ENCODE results near the gene IP6K2. TPM values are rescaled to one million over a fixed set of nuclear protein-coding genes. Genes with fewer than 3 reads are reported as not detected.

IP6K2 gene
- total and polyA plus RNA-seq, 2 of the 13 experiments (the other 11 are each of a cell fraction or from before 2014, with no cell fraction given): 85.5 to 112 TPM

GRCh38 chr3:48716982-48717746 is at the start of gene IP6K2 (continued):
- TF ChIP-seq ZNF800 (CRISPR knock-in tag; IDR thresholded peaks at IDR 0.05) (no peak), SIN3A (IDR thresholded peaks at IDR 0.05; ENCODE audit: borderline replicate concordance, low read depth, low read length) (peak; percentile 87; the same call in 1 of the 2 replicates), ARID3A (IDR thresholded peaks at IDR 0.05; ENCODE audit: low read depth, low read length) (no peak), ZNF460 (CRISPR knock-in tag; IDR thresholded peaks at IDR 0.05; ENCODE audit: borderline replicate concordance) (no peak), ZNF644 (CRISPR knock-in tag; IDR thresholded peaks at IDR 0.05; ENCODE audit: low read depth) (0 out of 2 replicates have a peak, but pooled peaks have one; percentile 6), ZMYM4 (CRISPR knock-in tag; IDR thresholded peaks at IDR 0.05) (peak; percentile 87), POLR2A (IDR thresholded peaks at IDR 0.05; ENCODE audit: insufficient read depth in 1 of 2, low read depth in 2 of 2, low read length in 2 of 2) (peak; percentile 79 to 96), SALL1 (CRISPR knock-in tag; IDR thresholded peaks at IDR 0.05) (peak; percentile 61), SAFB2 (CRISPR knock-in tag; IDR thresholded peaks at IDR 0.05; ENCODE audit: borderline replicate concordance, low read depth) (no peak; the same call in 1 of the 2 replicates), ZNF274 (CRISPR knock-in tag; IDR thresholded peaks at IDR 0.05) (0 out of 2 replicates have a peak, but pooled peaks have one; percentile 55), SMAD3 (CRISPR knock-in tag; IDR thresholded peaks at IDR 0.05) (no peak), DR1 (CRISPR knock-in tag; IDR thresholded peaks at IDR 0.05) (peak; percentile 68), CCDC6 (CRISPR knock-in tag; IDR thresholded peaks at IDR 0.05) (no peak), ZNF574 (CRISPR knock-in tag; IDR thresholded peaks at IDR 0.05) (peak; percentile 98), BHLHE40 (IDR thresholded peaks at IDR 0.05; ENCODE audit: low read length) (0 out of 2 replicates have a peak, but pooled peaks have one; percentile 15), ZNF720 (CRISPR knock-in tag; IDR thresholded peaks at IDR 0.05) (no peak), SOX6 (IDR thresholded peaks at IDR 0.05) (no peak), SOX6 (CRISPR knock-in tag; IDR thresholded peaks at IDR 0.05) (peak; percentile 73), ZNF484 (CRISPR knock-in tag; IDR thresholded peaks at IDR 0.05; ENCODE audit: borderline replicate concordance, low read depth) (no peak), DRAP1 (CRISPR knock-in tag; IDR thresholded peaks at IDR 0.05) (peak; percentile 90), SP140L (CRISPR knock-in tag; IDR thresholded peaks at IDR 0.05; ENCODE audit: borderline replicate concordance) (0 out of 2 replicates have a peak, but pooled peaks have one; percentile 21), PITX1 (CRISPR knock-in tag; IDR thresholded peaks at IDR 0.05) (no peak; the same call in 1 of the 2 replicates), YEATS2 (CRISPR knock-in tag; IDR thresholded peaks at IDR 0.05; ENCODE audit: borderline replicate concordance) (peak; percentile 71; the same call in 1 of the 2 replicates)

Measured in HepG2 (cell line).